GM19043 (cell line): Measurements from ENCODE around the gene BIRC3.
"Not testable (repeated sequence)": the region's sequence is repeated elsewhere in the genome, so short reads cannot be mapped to it uniquely, and the experiment has no call there.

Experiments used
- ATAC-seq: cut with Tn5 transposase; IDR thresholded peaks from one replicate; pipeline ENCODE4 v1.9.1; 2021; ENCODE audit warnings: low read depth; ENCODE audit not compliant: unreplicated experiment

BIRC3 gene

DNA sequence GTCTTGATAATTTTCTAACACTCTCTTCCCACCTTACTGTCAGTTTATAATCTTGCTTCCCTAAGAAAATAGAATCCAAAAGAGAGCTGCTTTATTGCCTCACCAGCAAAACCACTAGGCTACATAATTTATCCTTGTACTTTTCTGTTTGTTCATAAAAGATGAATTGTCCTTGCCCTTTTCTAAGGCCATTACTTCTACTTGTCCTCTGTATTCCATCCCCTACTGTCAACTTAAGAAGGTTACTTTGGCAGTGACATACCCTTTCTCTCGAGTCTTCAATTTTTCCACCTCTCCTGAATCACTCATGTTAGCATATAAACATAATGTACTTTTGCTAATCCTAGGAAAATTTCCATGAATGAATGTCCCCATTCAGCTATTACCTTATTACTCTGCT is 47.7 kb downstream of the BIRC3 start:
- no peak for ATAC-seq

DNA sequence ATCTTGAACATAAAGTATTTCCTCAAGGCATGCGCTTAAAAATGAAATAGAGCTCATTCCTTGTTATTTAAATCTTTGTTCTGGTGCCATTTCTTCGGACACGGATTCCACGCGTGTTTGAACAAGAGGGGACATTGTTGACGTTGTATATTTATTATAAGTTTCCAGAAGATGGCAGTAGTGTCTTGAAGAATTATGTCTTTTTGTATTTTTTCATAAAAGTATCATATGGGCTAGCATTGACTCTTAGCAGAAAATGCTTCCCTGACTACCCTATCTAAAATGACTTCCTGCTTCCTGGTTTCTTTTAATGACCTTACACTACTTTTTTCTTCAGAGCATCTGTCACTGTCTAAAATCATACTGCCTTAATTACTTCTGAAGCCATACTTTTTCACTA is 50.1 kb downstream of the BIRC3 start:
- no peak for ATAC-seq

DNA sequence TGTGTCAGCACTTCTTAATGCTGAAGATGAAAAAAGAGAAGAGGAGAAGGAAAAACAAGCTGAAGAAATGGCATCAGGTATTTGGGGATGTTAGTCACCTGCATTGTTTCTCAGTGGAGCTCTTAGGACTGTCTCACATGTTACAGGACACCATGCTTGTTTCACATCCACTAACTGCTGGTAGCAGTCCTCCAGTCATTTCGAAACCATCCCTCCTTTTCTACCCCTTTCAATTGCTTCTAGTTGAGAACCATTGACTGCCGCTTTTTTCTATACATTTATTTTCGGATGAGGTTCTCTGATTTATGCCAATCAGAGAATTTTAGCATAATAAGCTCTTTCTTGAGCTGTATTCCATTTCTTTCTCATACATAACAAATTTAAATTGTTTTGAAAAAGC is 51.2 kb downstream of the BIRC3 start:
- ATAC-seq, result peak; percentile 100

DNA sequence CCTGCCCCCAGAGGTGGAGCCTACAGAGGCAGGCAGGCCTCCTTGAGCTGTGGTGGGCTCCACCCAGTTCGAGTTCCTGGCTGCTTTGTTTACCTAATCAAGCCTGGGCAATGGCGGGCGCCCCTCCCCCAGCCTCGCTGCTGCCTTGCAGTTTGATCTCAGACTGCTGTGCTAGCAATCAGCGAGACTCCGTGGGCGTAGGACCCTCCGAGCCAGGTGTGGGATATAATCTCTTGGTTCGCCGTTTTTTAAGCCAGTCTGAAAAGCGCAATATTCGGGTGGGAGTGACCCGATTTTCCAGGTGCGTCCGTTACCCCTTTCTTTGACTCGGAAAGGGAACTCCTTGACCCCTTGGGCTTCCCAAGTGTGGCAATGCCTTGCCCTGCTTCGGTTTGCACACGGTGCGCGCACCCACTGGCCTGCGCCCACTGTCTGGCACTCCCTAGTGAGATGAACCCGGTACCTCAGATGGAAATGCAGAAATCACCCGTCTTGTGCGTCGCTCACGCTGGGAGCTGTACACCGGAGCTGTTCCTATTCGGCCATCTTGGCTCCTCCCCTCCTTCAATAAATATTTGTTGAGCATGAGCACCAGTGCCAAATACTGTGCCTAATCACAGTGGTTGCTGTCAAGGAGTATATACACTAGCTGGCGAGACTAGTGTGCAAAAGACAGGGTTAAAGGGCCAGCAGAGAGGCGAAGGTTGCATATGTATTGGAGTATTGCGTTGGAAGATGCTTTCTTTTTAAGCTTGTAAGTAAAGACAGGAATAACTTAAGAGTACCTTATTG is 57.5 kb downstream of the BIRC3 start:
- ATAC-seq, result not testable (repeated sequence)

DNA sequence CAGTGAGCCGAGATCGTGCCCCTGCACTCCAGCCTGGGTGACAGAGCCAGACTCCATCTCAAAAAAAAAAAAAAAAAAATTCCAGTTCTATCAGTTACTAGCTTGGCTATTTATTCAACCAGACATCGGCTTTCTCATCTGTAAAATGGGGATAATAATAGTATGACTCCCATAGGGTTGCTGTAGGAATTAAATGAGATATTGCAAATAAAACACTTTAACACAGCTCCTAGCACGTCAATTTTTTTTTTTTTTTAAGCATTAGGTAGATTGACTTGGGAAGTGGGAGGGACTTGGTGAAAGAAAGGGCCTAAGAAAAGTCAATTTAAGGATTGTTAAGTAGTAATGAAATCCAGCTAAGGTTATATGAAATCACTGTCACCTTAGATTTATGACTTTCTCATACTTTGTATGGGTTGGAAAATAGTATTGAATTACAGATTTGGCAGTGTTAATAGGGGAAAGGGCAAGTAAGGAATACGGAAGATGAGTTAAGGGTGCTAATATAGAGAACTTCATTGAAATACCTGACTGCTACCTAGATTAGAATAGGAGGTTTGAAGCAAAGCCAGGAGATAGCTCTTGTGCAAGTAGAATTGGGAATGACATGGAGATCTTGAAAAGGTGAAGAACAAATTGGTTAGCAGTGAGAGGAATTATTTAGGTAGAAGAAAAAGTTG is 58.6 kb downstream of the BIRC3 start:
- no peak for ATAC-seq

DNA sequence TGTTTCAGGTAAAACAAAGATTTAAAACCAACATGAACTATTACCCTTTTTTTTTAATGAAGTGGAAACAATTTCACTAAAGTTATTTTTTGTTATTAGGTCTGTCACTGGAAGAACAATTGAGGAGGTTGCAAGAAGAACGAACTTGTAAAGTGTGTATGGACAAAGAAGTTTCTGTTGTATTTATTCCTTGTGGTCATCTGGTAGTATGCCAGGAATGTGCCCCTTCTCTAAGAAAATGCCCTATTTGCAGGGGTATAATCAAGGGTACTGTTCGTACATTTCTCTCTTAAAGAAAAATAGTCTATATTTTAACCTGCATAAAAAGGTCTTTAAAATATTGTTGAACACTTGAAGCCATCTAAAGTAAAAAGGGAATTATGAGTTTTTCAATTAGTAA is 60.6 kb downstream of the BIRC3 start:
- no peak for ATAC-seq

DNA sequence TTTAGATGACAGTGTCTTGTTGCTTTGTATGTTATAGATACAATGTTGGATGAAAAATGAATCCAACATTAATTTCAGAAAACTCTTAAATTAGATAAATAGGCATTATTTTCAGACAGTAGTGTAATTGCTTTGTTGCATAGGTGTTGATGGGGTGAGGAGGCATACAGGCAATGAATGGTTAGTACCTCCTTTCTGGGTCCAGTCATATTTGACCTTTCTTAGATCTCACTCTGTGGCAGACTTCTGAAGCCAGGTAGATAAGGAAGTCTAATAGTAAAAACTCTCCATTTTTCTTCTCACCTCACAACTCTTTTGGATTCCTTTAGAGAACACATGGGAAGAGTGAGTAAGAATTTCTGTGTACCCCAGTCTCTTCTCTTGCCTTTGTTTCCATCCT is 61.5 kb downstream of the BIRC3 start:
- ATAC-seq, result no peak

DNA sequence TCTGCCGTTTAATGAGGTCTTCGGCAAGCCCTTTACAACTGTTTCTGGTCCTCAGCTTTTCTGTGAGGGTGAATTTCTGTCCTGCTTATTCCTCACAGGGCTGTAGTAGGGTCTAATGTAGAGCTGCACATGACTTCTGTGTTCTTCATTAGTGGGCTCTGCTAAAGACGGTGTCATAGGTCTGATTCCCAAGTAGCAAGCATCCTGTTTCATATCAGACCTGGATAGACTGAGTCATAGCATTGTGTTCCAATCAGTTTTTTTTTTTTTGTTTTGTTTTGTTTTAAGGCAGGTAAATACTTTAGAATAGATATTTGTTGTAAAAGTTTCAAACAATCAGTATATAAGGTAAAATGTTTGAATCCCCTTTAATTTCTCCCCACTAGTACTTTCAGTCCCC is 65.1 kb downstream of the BIRC3 start:
- ATAC-seq, result no peak

DNA sequence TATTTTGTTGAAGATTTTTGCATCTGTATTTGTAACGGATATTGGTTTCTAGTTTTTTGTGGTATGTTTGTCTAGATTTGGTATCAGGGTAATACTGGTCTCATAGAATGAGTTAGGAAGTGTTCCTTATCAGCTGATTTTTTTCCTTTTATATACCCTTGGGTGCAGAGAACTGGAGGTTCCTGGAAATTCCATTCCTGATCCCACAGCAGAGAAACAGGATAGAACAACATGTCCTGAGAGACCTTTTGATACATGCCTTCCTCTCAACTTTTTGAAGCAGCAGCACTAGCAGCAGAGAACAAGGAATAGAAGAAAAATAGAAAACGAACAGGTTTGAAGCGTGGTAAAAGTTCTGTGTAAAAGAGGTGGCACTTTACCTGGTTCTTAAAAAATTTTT is 66.6 kb downstream of the BIRC3 start:
- no peak for ATAC-seq

DNA sequence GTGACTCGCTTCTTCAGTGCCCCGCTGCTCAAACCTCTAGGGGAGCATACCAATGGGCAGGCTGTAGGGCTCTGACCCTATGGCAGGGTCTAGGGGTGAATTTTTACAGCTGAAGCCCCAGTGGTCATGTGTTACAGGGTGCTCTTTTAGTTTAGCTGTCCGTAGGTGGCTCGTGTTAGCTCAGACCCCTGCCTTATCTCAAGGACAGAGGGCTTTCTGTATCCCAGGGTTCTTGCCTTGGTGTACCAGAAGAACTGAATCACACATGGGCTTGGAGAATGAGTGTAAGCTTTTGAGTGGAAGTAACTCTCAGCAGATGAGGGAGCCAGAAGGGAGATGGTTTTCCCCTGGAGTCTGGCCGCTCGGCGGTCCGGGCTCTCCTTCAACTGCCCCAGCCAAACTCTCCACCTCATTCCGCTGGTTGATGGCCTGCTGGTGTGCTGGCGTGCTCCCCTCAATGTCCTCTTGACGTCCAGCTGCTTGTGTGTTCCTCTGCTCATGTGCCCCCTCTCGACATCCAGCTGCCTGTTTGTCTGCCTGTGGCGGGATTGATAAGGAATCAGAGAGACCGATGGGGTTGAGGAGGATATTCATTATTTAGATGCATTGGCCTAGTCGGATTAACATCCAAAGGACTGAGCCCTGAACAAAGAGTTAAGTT is 67.3 kb downstream of the BIRC3 start:
- ATAC-seq, result no peak

DNA sequence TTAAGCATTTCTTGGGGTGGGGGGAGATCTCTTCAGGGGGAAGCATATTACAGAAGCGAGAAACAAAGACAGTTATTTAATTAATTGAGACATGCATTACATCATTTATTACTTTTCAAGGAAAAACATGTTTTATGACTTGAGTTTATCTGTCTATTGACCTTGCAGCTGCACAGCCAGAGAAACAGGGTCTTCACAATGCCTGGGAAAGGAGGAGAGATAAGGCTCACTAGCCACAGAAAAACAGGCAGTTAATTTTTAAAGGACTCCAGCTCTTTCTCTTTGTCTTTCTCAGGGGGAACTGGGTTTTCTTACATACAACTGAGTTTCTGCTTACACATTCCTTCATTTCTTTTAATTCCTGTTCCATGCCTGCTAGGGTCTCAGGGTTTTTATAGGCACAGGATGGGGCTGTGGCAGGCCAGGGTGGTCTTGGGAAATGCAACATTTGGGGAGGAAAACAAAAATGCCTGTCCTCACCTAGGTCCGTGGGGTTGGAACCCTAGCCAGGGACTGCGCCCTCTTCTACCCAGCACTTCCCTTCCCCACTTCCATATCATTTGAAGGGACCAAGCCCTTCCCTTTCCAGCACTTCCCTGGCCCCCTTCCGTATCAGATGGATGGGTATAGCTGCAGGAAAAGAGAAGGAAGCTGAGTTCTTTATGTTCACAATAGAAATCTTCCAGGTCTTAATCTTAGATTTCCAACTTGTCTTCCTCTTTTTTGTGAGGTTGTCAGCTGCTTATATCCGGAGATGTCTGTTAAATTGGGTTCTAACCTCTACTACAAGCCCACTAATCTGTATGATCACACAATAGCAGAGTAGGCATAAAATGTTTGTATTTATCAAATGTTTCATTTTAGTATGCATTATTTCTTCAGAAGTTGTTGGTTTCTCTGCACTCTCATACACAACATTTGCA is 68.1 kb downstream of the BIRC3 start:
- ATAC-seq, result no peak

DNA sequence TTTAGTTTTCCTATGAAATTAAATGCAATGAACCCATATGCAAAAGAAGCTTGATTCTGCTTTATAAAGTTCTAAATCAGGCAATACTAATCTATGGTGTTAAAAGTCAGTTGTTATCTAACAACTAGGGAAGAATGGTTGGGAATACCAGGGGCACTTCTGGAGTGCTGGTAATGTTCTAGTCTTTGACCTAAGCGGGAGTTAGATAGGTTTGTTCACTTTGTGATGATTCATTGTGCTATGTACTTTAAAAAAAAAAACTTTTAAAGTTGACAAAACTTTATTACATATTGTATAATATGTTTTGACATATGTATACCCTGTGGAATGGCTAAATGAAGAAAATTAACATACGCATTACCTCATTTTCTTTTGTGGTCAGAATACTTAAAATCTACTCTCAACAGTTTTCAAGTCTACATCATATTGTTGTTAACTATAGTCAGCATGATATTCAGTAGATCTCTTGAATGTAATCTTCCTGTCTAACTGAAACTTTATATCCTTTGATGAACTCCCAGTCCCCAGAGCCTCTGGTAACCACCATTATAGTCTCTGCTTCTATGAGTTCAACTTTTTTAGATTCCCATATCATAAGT is 69.0 kb downstream of the BIRC3 start:
- ATAC-seq, result no peak

DNA sequence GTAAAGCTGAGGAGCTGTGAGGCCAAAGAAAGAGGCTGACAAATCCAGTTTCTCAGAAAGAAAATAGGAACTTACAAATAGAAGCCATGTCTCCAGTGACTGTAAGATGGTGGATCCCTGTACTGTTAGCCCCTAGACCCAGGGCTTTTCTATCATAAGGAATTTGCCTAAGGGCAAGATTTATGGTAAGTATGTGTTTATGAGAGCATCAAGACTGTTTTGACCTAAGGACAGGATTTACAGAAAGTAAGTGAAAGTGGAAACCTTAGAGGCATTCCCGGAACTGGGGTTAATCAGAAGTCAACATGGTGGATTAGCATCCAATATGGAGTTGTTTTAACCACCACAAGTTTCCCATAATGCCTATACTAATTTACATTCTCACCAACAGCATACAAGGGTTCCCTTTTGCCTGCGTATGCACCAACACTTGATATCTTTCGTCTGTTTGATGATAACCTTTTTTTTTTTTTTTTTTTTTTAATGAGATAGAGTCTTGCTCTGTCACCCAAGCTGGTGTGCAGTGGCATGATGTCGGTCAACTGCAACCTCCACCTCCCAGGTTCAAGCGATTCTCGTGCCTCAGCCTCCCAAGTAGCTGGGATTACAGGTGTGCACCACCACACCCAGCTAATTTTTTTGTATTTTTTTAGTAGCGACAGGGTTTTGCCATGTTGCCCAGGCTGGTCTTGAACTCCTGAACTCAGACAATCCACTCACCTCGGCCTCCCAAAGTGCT is 69.9 kb downstream of the BIRC3 start:
- ATAC-seq, result no peak
